HG03196 (cell line): ENCODE measurements around the gene NFATC2.

ENCODE experiments used
- ATAC-seq: cut with Tn5 transposase; IDR thresholded peaks from one replicate; pipeline ENCODE4 v1.9.1; 2021; ENCODE audit not compliant: unreplicated experiment

The NFATC2 gene

DNA sequence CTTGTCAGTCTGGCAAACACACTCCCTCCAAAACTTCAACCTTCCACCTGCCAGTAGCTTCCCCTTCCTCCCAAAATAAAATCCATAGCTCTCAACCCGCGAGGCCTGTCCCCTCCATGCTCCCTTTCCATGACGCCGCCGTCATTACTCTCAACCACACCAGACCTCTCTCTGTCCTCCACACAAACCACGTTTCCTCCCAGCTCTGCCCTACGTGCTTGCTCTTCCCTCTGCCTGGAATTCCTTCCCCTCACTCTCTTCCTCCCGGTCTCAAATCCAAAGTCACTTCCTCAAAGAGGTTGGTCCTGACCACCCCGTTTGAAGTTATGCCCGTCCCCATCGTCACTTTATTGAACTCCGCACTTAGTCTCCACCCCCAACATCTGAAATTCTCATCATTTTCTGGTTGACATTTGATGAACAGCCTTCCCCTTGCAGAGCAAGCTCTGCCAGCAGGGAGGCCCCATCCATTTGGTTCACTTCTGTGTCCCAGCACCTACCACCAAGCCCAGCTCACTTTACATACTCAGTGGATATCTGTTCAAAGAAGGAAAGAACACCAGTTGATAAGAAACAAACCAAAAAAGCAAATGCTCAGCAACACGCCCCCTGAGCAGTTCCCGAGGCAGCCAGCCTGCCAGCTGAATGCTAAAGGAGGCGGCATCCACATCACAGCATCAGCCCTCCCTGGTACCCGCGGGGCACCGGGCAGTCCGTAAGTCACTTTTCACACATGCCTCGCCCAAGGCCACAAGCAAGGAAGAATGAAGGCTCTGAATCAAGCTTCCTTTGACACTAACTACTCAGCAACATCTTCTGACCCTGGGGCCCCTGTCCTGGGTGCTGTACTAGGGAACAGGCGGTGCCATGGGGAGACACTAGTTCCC is 125.0 kb downstream of the NFATC2 start:
- no peak for ATAC-seq

DNA sequence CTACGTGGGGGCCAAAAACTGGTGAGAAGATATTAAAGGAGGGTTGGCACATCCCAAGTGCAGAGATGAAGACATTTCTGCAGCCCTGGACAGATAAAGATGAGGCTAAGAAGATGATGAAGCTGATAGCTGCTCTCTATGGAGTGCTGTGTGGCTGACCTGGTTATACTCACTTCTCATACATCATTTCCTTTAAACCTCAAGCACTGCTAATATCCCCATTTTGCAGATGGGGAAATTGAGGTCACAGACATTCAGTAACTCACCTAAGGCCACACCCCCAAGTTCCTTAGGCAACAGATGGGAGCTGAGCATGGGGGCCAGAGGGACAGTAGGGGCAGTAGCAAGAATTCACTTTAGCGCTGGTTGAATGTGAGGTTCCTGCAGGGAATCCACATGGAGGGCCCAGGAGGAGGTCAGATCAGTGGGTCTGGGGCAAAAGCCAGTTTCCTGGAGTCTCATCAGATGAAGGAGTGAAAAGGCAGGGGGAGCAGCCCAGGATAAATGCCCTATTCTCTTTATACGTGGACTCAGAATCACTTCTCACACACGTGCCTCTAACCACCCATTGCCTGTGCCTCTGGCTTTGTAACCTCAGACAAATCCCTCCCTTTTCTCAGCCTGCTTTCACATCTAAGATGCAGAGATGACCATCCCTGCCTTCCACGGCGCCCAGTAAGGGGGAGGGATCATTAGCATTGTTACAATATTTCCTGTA is 125.8 kb downstream of the NFATC2 start:
- no peak for ATAC-seq

DNA sequence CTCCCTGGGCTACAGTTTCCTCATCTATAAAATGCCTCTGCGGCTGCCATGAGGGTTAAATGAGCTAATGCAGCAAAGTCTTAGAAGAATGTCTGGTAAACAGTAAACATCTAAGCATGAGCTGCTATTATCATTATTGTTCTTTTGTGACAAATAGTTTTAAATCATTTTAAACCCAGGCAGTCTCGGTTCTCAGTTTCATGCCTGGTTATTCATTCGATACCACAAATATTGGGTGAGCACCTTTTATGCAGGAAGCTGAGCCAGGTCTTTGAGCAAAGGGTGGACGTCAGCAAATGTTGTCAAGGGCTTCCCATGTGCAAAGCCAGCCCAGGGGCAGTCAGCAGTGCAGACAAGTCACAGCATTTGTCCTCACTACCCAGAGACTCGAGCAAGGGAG is 128.7 kb downstream of the NFATC2 start:
- no peak for ATAC-seq

DNA sequence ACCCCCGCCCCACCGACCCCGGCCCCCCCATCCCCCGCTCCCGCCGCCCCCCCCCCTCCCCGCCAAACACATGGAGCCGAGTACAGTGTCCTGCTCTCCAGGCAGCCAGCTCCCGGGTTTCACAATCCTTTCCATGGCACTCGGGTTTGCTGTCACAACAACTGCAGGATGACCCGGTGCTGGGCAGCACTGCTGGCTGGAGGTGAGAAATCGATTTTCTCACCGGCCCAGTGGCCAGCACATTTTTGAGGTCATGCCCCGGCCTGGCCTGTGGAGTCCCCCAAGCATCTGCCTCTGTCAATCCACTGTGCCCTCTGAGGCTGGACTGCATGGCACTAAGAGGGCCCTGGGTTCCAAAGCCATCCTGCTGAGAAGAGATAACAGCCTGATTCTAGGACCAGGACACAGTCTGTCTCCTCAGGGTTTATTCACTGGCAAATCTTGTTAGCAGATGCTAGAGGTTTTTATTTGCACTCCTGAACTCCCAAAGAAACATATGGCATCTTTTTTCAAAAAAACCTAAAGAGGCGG is 129.5 kb downstream of the NFATC2 start:
- no peak for ATAC-seq

DNA sequence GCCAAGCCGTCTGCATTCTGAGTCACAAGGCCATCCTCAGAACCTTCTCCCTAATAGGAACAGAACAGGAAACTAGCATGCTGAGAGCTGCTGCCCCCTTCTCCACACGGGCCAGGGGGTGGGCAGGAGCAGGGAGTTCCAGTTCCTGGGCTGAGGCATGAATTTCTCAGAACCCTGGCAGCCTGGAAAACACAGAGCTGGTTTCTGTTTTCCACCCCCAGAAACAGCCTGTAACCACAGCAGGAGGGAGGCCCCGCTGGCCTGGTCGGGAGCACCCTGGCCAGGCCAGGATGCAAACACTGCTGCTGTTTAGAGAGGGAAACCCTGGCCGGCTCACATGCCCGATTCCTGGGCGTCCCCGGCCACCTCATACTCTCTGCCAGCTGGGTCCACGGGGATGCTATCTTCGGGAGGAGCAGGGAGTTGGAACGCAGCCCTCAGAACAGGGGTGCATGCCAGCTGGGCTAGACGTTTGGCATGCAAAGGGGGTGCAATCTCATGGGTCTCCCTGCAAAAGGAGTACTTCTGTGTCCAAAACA is 130.1 kb downstream of the NFATC2 start:
- no peak for ATAC-seq

DNA sequence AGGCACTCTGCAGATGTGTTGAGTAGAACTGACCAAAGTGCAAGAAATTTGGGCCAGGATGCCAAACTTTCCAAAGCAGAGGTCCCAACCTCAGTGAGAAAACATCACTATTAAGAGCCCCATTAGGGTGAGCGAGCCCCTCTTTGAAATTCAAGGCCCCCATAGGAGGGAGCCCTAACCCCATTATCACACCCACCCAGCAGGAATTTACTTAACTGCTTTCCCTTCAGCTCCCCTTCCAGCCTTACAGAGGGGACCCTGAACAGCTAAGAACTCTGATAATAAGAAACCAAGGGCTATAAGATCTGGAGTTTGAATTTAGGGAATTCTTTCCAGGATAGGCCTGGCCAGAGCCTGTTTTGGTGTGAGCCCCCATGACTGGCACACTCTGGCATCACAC is 130.6 kb downstream of the NFATC2 start:
- ATAC-seq: no peak

DNA sequence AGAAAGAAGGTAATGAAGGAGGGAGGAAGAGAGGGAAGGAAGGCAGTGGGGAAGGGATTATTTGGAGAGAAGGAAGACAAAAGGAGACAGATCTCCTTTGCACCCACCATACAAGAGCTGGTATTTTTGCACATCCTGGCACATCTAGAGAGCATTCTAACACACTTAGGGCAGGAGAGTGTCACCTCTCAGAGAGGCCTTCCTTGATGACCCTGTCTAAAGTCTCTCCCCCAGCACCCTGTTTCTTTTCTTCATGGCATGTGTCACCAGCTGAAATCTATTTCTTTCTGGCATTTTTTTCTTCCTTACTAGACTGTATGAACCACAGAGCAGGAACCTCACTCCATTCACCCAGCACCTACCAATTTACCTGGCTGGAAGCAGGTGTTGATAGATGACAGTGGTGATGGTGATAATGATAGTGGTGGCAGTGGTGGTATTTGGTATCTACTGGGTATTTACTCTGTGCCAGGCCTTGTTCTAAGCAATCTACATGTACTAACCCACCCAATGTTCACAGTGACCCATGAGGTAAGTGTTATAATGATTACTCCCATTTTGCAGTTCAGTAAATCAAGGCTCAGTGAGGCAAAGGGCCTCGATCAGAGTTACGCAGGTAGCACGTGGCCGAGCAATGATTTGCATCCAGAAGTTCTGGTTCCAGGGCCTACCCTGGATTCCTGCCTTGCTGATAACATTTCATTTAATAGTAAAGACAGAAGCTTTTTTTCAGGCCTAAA is 131.8 kb downstream of the NFATC2 start:
- ATAC-seq: no peak

DNA sequence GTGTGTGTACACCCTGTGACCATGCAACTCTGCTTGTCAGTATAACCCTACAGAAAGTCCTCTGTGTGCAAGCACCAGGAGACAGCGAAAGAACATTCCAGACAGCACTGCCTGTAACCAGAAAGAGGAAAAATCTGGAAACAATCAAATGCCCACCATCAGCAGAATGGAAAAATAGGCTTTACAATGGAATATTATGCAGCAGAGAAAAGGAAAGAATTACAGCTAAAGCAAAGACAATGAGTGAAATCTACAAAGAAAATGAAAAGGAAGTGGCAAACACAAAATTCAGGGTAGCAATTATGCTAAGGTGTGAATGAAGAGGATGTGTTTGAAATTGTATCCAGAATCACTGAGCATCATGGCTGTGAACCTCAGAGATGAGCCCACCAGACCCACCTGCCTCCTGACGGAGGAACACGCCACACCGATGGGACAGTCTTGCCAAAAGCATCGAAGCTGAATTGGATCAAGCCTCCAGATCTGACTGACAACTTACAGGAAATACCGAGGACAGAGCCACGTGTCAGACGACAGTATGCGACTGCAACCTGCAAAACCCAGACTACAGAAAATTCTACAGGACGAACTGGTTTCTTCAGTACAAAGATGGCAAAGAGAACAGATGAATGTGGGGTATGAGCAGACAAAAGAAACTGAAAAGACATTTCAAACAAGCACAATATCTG is 133.2 kb downstream of the NFATC2 start:
- no peak for ATAC-seq

DNA sequence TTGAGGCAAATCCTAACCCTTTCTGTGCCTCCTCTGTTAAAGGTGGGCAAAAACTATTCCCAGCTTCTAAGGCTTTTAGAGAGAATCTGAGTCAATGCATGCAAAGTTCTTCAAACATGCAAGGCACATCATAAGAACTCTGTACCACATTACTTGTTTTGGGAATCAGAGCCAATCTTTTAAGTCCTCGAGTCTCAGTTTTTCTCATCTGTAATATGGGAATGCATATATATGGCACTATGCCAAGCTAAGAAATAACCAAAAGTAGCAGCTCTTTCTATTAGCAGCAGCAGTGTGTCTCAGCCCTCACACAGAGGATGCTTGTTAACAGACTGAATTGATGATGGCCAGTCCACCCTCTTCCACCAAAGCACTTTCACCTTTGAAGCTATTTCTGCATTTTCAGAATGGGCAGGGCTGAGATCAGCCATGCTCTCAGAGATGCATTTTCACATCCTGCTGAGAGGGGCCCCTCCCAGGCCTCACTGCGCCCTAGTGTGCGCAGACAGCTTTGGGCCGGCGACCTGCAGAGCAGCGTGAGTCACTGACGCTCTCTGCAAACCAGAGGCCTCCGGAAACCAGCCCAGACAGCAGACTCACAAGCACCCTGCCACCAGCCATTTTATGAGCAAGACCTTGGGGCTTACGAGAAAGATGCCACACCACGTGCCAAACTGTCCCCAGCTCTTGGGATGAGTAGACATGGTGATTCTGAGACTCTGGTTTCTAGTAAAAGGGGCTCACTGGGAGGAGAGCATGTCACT is 138.0 kb downstream of the NFATC2 start:
- ATAC-seq: peak; percentile 71

DNA sequence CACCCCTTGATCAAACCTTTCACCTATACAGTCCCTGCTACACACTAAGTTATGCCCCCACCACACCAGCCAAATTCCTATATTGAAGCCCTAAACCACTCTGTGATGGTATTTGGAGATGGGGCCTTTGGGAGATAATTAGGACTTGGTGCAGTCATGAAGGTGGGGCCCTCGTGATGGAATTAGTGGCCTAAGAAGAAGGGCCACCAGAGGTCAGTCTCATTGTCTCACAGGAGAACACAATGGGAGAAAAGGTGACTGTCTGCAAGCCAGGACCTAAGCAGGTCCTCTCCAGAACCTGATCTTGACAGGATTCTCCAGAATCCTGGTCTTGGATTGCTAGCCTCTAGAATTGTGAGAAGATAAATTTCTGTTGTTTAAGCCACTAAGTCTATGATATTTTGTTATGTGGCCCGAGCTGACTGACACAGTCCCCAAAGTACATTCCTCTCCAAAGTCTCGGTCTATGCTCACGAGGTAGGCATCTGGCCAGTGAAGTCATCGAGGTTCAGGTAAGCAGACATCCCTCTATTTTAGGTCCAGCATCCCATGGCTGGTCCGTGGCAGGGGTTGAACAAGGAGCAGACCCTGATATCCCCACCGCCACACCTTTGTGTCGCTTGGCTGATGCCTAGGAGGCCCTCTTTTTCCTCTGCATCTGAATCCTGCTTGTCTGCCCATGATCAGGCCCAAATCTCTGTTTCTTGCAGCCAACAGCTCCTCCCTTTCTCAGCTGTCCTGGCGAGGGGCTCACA is 138.9 kb downstream of the NFATC2 start:
- no peak for ATAC-seq

DNA sequence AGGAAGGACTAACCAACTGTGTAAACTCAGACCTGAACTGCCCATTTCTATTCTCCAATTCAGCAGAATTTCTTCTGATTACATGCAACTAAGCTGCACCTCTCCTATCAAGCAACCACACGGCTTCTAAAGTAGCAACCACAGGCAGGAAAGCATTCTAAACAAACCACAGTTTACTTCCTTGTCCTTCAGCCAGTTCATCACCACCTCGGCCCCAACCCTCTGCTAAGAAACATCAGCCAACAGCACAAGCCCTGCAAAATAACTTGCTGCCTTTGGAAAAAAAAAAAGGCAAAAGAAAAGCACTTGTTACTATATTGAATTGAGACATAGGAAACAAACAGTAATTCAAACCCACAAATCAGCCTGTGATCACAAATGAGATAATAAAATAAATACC is 140.3 kb downstream of the NFATC2 start:
- no peak for ATAC-seq

DNA sequence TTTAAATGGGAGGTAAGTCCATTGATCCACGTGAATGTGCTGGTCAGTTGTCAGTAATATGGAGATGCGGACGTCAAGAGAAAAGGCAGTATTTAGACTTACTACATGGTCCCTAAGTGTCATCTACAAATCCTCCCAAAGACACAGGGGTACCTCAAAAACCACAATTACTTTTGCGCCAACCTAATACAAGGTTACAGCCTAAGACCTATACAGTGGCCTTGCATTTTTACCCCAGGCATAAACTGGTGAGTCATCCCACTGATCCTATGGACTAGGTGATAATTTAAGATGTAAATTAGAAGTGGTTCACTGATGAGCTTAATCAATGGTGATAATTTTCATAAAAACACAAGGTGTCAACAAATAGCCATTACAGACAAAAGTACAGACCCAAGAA is 141.0 kb downstream of the NFATC2 start:
- ATAC-seq: no peak

DNA sequence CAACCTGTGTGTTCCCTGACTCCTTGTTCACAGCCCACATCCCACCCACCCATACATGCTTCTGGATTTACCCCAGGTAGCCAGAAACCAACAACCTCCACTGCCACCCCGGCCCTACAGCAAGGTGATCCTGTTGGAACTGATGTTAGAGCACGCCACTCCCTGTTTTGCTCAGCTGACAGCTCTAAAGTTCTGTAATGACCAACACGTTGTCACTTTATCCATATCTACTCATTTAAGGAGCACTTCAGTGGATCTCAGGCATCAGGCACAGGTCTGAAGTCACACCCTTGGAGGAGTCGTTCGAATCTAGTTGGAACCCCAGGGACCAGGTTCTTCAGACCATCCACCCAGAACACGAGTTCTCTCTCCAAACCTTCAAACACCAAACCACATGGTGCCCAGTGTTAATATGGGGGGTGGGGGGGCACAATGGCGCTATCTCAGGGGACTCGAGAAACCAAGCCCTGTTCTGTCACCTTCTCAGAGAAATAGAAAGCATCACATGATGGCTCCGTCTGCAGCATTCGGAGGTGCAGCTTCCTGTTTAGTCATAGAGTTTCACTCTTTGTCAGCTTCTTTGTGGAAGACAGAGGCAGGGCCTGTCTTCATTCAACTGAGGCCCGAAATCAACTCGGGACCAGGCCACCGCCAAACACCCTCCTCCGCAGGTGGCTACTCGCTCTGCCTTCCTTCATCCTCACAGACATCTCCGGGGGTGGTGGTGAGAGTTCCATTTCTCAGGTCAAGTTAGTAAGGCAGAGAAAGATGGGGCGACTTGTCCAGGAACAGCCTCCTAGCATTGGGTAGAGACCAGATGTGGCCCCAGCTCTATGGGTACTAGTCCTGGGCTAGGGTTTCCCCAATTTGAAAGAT is 142.2 kb downstream of the NFATC2 start:
- peak; percentile 66 for ATAC-seq

DNA sequence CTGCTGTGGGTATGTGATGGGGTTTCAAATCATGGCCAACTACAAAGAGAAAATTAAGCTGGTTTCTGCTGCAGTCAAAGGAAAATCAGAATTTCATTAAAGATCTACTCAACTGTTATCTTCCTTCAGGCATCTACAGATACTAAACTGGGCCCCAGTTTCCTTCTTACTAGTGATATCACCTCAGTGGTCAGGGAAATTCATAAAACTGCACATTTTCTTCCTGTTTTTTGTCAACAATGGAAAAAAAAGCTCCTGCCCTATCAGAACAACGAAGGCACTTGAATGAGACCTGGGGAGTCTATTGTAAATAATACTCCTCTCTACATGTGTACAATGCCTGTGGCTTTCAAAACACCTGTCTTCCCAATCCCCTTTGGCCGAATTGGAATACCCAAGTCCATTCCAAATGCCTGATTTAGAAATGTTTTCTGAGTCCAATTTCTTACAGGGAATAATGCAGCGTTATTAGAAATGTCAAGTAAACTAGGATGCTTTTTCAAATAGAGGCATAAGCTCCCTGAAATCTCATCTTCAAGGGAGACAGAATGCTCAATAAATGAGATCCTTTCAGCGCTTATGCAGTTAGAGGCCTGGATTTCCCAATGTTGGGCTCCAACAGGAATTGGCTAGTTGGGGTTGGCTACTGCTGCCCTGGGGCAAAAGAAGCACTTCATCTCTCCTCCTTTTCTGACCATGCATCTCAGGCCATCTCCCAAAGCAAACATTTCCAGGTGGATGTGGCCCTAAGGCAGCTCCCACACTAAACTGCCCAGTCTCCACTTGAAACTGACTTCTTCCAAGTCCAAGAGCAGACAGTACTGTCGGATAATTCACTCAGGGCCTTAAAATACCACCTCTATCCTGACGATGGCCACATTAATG is 143.3 kb downstream of the NFATC2 start:
- ATAC-seq: no peak

DNA sequence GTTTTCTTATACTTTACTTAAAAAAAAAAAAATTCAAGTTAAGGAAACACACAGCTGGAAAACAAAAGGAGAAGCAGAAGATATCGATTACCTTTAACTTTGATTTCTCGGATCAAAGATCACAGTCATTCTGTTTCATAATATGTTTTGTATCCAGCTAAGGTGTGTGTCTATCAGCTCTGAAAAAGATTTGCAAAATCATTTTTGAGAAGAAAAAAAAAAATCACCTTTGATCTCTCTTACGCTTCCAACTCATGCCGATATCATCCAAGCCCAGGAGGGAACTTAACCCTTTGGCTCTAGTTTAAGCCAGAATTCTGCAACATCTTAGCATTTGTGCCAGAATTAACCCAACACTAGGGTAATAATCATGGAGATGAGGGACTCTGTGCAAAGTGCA is 144.0 kb downstream of the NFATC2 start:
- ATAC-seq: no peak

DNA sequence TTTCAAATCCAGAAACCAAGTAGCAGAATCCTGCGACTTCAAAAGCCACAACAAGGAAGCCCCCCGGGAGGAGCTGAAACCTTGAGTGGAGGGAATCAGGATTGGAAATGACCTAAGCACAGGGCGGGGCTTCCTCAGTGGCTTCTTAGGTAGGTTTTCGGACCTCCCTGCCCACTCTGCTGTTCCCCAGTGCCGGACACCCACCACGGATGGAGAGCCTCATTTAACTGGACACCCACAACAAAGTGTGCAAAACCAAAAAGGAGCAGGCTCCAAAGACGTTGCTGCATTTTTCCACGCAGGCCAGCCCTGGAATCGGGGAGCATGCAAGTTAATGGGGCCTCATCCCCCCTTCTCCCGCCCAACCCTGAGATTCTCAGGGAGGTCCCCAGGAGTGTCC is 144.4 kb downstream of the NFATC2 start:
- ATAC-seq: no peak

DNA sequence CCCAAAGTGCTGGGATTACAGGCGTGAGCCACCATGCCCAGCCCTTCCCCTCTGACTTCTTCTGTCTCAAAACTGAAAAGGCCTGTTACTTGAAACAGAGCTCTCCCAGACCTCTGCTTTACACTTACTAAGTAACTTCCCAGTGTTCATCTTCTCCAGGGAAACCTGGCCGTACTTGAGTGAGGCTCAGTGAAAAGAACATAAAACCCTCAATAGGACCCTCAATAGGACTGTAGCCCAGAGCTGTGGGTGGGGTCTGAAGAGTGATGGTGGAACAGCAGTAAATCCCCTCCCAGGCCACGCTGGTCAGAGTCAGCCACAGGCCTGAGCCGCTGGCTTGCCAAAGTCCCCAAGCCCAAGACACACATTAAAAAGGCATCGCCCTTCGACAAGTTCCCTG is 145.4 kb downstream of the NFATC2 start:
- no peak for ATAC-seq
